Stimulated activated CD8-positive, alpha-beta memory T cell treated with anti-CD3 and anti-CD28 coated beads, Interleukin-4, amount 100 ng/mL, for 1 hour (primary cell): ENCODE results near the gene PANK3.
"Not testable (repeated sequence)": the region's sequence is repeated elsewhere in the genome, so short reads cannot be mapped to it uniquely, and the experiment has no call there.

Experiments
- DNase-seq, 2 donors: peaks; one replicate each; pipeline ENCODE4 v3.0.0-alpha.2; 2020; ENCODE audit warnings: low read depth in 2 of 2, low spot score in 1 of 2

The PANK3 gene

GRCh38 chr5:168553377-168554130, 25.6 kb downstream of the PANK3 start:
- no peak for DNase-seq

GRCh38 chr5:168552146-168552545, 27.0 kb downstream of the PANK3 start:
- DNase-seq: no peak

DNA sequence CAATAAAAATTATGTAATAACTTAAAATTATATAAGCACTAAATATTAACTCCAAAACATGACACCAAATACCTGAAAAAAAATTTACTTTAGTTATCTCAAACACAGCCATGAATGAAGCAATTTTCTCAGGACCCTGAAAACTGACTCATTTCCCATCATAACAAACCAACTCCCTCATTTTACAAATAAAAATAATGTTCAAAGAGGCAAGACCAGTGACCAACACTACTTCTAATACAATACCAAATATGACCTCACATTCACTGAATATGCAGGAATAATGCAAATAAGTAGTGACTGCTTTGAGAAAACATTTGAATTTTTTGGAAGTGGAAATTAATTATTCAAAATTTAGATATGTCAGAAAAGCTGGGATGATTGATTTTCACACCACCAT, 28.5 kb downstream of the PANK3 start:
- DNase-seq: no peak

GRCh38 chr5:168549554-168549953, 29.6 kb downstream of the PANK3 start:
- DNase-seq: no peak

DNA sequence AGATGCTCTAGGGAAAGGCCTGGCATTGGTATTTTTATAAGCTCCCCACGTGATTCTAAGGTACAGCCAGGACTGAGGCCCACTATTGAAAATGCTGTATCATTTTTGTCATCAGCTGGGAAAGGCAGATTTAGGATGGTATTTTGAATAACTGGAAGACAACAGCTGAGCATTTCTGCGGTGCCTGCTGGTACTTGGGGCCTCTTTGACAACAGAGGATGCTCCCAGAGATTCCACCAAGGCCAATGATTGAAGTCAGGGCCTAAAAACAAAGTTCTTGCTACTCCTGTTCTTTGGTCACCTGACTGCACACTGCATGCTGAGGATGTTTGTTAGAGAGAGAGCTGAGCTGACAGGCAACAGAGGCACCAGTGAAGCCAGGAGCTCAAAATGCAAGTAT, 42.0 kb downstream of the PANK3 start:
- no peak for DNase-seq

- DNase-seq: not testable (repeated sequence)
Observed at GRCh38 chr5:168534351-168534750, 44.8 kb downstream of the PANK3 start.

- DNase-seq: no peak
Observed at GRCh38 chr5:168531987-168532864, 46.9 kb downstream of the PANK3 start.

DNA sequence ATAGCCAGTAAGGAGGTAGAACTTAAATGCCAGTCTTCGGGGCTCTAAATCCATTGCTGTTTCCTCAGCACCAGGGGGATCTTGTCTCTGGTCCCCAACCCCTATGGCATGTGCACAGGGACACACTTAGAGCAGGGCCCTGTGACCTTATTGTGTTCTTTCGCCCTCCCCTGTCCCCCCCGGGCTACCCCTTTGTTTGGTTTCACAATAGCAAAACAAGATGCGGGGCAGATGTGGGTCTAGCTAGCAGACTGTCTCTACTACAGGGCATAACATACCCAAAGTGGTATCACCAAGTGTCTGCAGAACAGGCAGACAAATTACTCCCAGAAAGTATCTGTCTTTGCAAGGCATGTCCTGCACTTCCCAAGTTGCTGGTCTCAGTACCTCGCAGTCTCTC, 48.0 kb downstream of the PANK3 start:
- DNase-seq: no peak

GRCh38 chr5:168530621-168531150, 48.5 kb downstream of the PANK3 start:
- DNase-seq: no peak

GRCh38 chr5:168529374-168530234, 49.6 kb downstream of the PANK3 start:
- no peak for DNase-seq

- DNase-seq: no peak
Observed at GRCh38 chr5:168528521-168529373, 50.4 kb downstream of the PANK3 start, which contains the start of gene FBLL1. TSS of gene FBLL1 (plus strand) at chr5:168529305. CDS start at chr5:168529505, 200 bp downstream.

GRCh38 chr5:168527756-168528295, 51.3 kb downstream of the PANK3 start:
- no peak for DNase-seq

- no peak for DNase-seq
Observed at GRCh38 chr5:168525856-168526255, 53.3 kb downstream of the PANK3 start.

GRCh38 chr5:168513861-168514428, 65.2 kb downstream of the PANK3 start:
- no peak for DNase-seq

GRCh38 chr5:168502563-168503237, 76.5 kb downstream of the PANK3 start:
- DNase-seq: no peak
